WTC11 (cell line): ENCODE results near the gene ECT2L. TPM values are rescaled to one million over a fixed set of nuclear protein-coding genes. Genes with fewer than 3 reads are reported as not detected.

Experiments used
- ATAC-seq: fragments of 200-7000 bp; cut with Tn5 transposase; 2 replicates; pipeline ENCODE4 v1.10.0; 2021; ENCODE audit warnings: mild to moderate bottlenecking, moderate library complexity
- CTCF ChIA-PET: fragments of 300-600 bp; sonication (Branson Sonifier 250); formaldehyde crosslinking; loops from one replicate; lab custom pipeline; 2021; ENCODE audit warnings: antibody characterized with exemption; lab: Charles Lee
- POLR2A ChIA-PET: fragments of 350-600 bp; sonication (Branson Sonifier 250); formaldehyde crosslinking; loops from one replicate; lab custom pipeline; 2021; ENCODE audit warnings: antibody characterized with exemption; lab: Charles Lee
- DNase-seq: peaks from one replicate; pipeline ENCODE4 v3.0.0; 2021; ENCODE audit warnings: low spot score
- H3K27ac Mint-ChIP-seq: 2 replicates; pipeline ENCODE4 v1.8.0; 2021; ENCODE audit warnings: mixed read lengths
- H3K27me3 Mint-ChIP-seq: 2 replicates; pipeline ENCODE4 v1.8.0; 2021; ENCODE audit warnings: low read depth, mild to moderate bottlenecking, moderate library complexity, mixed read lengths
- H3K36me3 Mint-ChIP-seq: 2 replicates; pipeline ENCODE4 v1.8.0; 2021; ENCODE audit warnings: mixed read lengths
- H3K4me1 Mint-ChIP-seq: 2 replicates; pipeline ENCODE4 v1.8.0; 2022; ENCODE audit warnings: mixed read lengths
- H3K4me3 Mint-ChIP-seq: 2 replicates; pipeline ENCODE4 v1.8.0; 2021; ENCODE audit warnings: mild to moderate bottlenecking, moderate library complexity, mixed read lengths
- H3K9me3 Mint-ChIP-seq: 2 replicates; pipeline ENCODE4 v1.8.0; 2021; ENCODE audit warnings: mixed read lengths
- ARID4B ChIP-seq: sonication (generic); formaldehyde crosslinking; IDR thresholded peaks from 2 replicates; pipeline ENCODE4 v1.8.0; 2023; ENCODE audit warnings: missing genetic modification reagents, mild to moderate bottlenecking, borderline replicate concordance
- ATF6 ChIP-seq: sonication (generic); formaldehyde crosslinking; IDR thresholded peaks from 2 replicates; pipeline ENCODE4 v1.8.1; 2023; ENCODE audit warnings: mild to moderate bottlenecking, missing genetic modification reagents
- CDX4 ChIP-seq: fragments of 250-450 bp; sonication (Bioruptor Pico); IDR thresholded peaks from 2 replicates; pipeline ENCODE4 v1.9.0; 2021; ENCODE audit warnings: moderate library complexity, mild to moderate bottlenecking, inconsistent platforms, borderline replicate concordance
- ELF4 ChIP-seq: sonication (generic); formaldehyde crosslinking; IDR thresholded peaks from 2 replicates; pipeline ENCODE4 v1.8.1; 2022; ENCODE audit warnings: low read depth, mild to moderate bottlenecking, moderate library complexity, missing genetic modification reagents
- FOXK1 ChIP-seq: sonication (generic); formaldehyde crosslinking; IDR thresholded peaks from 2 replicates; pipeline ENCODE4 v1.8.0; 2022; ENCODE audit warnings: mild to moderate bottlenecking, moderate library complexity, missing genetic modification reagents
- FOXP4 ChIP-seq: sonication (generic); formaldehyde crosslinking; IDR thresholded peaks from 2 replicates; pipeline ENCODE4 v1.8.0; 2022; ENCODE audit warnings: mild to moderate bottlenecking, missing genetic modification reagents
- IRF1 ChIP-seq: sonication (generic); formaldehyde crosslinking; IDR thresholded peaks from 2 replicates; pipeline ENCODE4 v1.8.0; 2023; ENCODE audit warnings: missing genetic modification reagents
- JUN ChIP-seq: sonication (generic); formaldehyde crosslinking; IDR thresholded peaks from 2 replicates; pipeline ENCODE4 v1.8.0; 2023; ENCODE audit warnings: mild to moderate bottlenecking, missing genetic modification reagents
- MAX ChIP-seq: sonication (generic); formaldehyde crosslinking; IDR thresholded peaks from 2 replicates; pipeline ENCODE4 v1.8.0; 2022; ENCODE audit warnings: mild to moderate bottlenecking, missing genetic modification reagents
- PRDM15 ChIP-seq: sonication (generic); formaldehyde crosslinking; IDR thresholded peaks from 2 replicates; pipeline ENCODE4 v1.8.0; 2022; ENCODE audit warnings: missing genetic modification reagents
- SOX15 ChIP-seq: fragments of 250-450 bp; sonication (Bioruptor Pico); IDR thresholded peaks from 2 replicates; pipeline ENCODE4 v1.9.0; 2021; ENCODE audit warnings: mild to moderate bottlenecking
- ZNF232 ChIP-seq: sonication (generic); formaldehyde crosslinking; IDR thresholded peaks from 2 replicates; pipeline ENCODE4 v1.8.0; 2022; ENCODE audit warnings: mild to moderate bottlenecking, missing genetic modification reagents
- ZSCAN18 ChIP-seq: fragments of 250-450 bp; sonication (Bioruptor Pico); IDR thresholded peaks from 2 replicates; pipeline ENCODE4 v2.1.2; 2022; ENCODE audit warnings: mild to moderate bottlenecking, moderate library complexity
- total RNA-seq: library from RNA; stranded (reverse); gene quantifications from 3 replicates; pipeline ENCODE4 v1.2.3, GENCODE V29; 2021

The ECT2L gene
- total RNA-seq, 1 experiment from 2014 or later = not detected

GRCh38 chr6:138863321-138863720 lies 67.4 kb downstream of the ECT2L start:
- H3K4me1 Mint-ChIP-seq = peaks cover 10% of the 10 kb centered on the region; the same call in 1 of the 2 replicates
- no peak overlapping the region for H3K27ac Mint-ChIP-seq
- CTCF ChIA-PET = no interaction called here
- POLR2A ChIA-PET = no interaction called here
- no peak overlapping the region for H3K4me3 Mint-ChIP-seq
- H3K36me3 Mint-ChIP-seq = no peaks in the 10 kb centered on the region
- ATAC-seq (no peak; the same call in 1 of the 2 replicates), DNase-seq (no peak)
- H3K9me3 Mint-ChIP-seq = no peaks in the 10 kb centered on the region
- H3K27me3 Mint-ChIP-seq = no peaks in the 10 kb centered on the region
- TF ChIP-seq FOXK1 (CRISPR knock-in tag) = no peak
- no peak for TF ChIP-seq CDX4 (CRISPR knock-in tag)
- TF ChIP-seq SOX15 (CRISPR knock-in tag) = no peak
- no peak for TF ChIP-seq JUN
- TF ChIP-seq MAX (CRISPR knock-in tag) = no peak
- TF ChIP-seq ARID4B (CRISPR knock-in tag) = no peak
- no peak for TF ChIP-seq ZNF232 (CRISPR knock-in tag)
- TF ChIP-seq IRF1 (CRISPR knock-in tag) = no peak
- no peak for TF ChIP-seq PRDM15 (CRISPR knock-in tag)
- TF ChIP-seq ZSCAN18 (CRISPR knock-in tag) = no peak
- no peak for TF ChIP-seq FOXP4 (CRISPR knock-in tag)
- no peak for TF ChIP-seq ELF4 (CRISPR knock-in tag)
- TF ChIP-seq ATF6 = no peak
